KBM-7 (cell line): ENCODE measurements around the gene GALNT14.

ENCODE experiments used
- DNase-seq: peaks from one replicate; pipeline ENCODE4 v3.0.0-alpha.2; 2015
- in situ Hi-C: fragments of 300-500 bp; cut with MboI; formaldehyde crosslinking; loops from 2 replicates; pipeline ENCODE4 v1.14.3; 2020; ENCODE audit warnings: low sequenced_read_pairs, low pct_unique_long_range_greater_than_20kb, mixed read lengths

The GALNT14 gene

DNA sequence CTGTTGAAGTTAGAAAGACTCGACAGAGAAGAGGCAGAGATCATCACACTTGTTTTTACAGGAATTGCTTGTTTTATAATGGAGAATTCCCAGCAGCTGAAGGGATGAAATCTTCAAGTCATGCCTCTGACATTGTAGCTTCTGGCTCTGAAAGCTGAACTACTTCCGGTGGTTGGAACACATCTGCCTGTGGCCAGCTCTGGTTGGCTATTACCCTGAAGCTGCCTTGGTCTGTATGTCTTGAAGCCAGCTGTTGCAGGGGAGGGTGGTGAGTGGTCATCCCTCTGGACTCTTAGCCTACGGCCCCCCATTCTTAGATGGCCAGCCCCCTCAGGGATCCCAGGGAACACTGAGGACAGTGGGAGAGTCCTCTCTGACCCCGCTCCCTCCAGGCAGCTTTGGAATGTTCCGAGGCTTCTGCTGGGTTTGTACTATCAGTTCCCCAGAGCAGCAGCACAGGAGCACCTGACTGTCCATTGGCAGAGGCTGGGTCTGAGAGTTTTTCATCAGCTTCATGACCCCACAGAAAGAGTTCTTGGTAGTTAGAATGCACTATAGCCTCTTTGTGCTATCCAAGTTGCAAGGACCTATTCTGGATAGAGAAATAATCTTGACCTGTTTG is 243.6 kb downstream of the GALNT14 start:
- DNase-seq, result no peak
- in situ Hi-C loops, result no loop called here

DNA sequence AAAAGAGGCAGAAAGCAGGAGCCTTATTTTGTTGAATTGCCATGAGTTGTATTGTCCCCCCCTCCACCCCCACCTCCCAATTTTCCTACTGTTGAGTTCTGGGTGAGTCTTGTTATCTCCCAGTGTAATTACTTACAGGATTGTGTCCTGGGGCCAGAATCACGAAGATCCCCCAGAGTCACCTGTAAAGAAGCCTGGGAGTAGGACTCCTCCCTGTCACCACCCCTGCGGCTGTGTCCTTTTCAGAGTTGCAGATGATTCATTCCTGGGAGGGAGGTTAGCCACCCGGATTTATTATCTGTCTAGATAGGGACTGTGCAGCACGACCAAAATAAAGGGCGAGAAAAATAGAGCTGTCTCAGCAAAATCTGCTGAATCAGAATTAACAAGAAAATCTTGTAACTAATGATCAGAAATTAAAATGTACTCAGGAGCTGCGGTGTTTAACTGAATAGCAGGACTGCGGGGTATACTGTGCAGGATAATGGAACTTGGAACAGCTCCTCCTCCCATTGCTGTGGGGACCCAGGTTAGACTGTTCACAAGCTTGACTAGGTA is 249.3 kb downstream of the GALNT14 start:
- in situ Hi-C loops, result no loop called here
- no peak for DNase-seq

DNA sequence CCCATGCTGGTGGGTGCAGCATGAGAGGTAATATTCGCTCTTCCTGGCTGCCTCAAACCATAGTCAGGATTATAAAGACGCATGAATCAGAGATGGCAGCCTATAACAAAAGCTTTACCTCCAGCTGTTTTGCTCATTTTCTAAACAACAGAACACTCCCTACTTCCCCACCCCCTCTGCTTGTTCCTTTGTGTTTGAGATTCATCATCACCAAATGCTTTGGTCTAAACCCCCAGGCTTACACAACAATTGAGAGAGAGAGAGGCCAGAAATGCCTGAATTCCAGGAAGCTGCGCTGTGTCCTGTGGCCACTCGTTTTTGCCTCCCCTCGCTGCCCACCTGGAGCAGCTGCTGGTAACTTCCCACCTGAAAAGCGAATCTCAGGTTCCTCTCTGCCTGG is 252.2 kb downstream of the GALNT14 start:
- no peak for DNase-seq
- in situ Hi-C loops, result no loop called here

DNA sequence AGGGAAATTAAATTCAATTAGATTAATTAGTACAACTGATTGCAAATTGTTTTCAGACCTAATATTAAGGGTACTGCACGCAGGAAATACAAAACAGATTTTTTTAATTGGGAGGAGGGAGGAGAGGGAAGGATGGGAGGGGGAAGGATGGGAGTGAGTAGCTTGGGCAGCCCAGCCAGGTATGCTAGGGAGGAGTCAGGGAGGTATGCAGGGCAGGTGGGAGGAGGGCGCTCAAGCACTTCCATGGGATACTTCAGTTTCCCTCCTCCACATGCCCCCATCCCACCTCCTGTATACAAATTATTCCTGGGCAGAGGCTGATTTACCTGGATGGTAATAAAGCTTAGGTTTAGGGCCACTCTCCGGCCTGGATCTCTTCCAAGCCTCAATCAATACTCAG is 254.4 kb downstream of the GALNT14 start:
- in situ Hi-C loops, result no loop called here
- DNase-seq, result no peak

DNA sequence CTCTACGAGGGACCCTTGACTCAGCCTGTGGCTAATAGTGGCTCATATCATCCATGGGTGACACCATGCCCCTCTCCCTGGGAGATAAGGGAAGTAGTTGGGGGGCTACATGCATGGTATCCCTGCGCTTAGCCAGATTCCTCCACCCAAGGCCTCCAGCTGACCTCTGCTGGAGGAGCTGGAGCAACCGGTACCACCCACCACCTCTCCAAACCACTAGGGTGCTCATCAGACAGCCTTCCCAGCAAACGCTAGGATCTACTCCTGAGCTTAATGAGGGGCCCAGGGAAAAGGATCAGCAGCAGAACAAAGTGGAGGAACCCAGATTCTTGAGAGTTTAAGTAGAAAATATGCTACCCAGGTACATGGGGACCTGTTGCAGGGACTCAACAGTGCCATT is 255.1 kb downstream of the GALNT14 start:
- in situ Hi-C loops, result no loop called here
- no peak for DNase-seq

DNA sequence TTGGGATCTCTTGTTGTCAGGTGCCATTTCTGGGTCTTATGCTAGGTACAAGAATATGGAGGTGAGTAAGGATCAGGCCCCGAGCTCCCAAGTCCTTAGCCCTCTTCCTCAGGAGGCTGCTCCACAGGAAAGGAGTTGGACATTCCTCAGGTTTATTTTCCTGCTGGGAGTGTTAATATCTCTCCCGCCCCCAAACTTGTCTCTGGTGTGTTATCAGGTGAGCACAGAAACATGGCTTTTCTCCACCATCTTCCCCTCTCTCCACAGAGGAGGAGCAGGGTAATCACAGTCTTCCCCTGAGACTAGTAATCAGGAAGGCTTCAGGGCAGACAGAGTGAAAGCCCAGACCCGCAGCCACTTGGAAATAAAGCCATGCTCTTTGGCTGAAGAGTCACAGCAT is 257.7 kb downstream of the GALNT14 start:
- in situ Hi-C loops, result no loop called here
- DNase-seq, result no peak

DNA sequence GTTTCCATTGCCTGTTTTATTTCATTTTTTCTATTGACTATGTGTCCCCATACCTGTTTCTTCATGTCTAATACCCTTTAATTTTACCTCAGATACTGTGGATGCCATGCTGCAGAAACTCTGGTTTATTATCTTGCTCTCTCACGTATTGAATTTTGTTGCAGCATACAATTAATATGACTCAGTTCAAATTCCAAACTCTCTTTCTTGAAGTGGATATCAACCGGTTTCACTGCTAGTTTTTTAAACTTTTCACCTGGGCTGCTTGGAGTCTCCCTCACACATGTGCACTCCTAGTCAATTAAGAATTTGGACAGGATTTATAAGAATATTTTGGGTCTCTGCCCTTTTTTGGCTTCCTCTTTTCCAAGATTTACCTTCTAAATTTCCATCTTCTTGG is 260.4 kb downstream of the GALNT14 start:
- no peak for DNase-seq
- in situ Hi-C loops, result no loop called here

DNA sequence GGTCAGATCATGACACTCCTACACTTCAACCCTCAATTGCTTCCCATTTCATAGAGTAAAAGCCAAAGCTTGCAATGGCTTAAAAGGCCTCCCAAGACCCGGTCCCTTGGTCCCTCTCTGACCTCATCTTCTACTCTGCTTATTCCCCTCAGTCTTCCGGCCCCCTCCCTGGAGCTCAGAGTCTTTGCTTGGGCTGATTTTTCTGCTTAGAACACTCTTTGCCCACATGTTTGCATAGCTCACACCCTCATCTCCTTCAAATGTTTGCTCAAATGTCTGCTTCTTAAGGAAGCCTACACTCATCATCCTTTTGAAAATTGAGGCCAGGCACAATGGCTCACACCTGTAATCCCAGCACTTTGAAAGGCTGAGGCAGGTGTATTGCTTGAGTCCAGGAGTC is 265.4 kb downstream of the GALNT14 start:
- in situ Hi-C loops, result no loop called here
- no peak for DNase-seq

DNA sequence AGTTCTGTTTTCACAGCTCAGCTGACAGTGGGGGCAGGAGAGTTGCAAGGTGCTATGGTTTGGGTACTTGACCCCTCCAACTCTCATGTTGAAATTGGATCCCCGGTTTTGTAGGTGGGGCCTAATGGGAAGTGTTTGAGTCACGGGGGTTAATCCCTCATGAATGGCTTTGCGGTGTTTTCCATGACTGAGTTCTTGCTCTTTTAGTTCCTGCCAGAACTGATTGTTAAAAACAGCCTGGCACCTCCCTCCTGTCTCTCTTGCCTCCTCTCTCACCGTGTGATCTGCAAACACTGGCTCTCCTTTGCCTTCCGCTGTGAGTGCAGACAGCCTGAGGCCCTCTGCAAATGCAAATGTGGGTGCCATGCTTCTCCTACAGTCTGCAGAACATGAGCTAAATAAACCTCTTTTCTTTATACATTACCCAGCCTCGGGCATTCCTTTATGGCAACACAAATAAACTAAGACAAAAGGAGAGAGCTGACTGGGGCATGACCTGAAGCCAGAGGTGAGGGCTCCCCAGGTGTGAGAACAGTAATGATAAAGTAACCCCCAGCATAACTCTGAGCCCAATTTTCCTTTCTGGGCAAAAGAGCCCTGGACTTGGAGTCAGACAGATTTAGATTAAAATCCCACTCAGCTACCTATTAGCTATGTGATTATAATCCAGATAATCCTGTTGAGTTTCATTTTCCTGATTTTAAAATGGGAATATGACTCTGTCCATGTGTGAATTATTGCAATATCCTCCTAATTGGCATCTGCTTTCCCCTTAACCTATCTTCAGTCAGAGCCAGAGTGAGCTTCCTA is 266.1 kb downstream of the GALNT14 start:
- DNase-seq, result no peak
- in situ Hi-C loops, result no loop called here

DNA sequence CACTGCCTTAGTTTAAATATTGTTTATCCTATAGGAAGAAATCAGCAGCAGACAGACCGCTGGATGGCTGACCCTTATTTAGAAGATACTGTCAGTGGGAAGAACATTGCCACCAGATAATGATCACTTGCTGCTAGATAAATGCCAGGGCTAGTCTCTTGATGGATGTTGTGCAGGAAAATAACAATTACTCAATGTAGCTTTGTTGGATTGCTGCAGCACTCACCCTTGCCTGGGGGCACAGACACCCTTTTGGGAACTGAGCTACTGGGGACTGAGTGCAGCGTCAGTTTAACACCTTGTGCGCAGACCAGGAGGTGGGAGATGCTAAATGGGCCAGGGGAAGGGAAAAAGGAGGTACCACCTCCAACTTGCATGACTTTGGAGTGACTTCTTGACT is 266.8 kb downstream of the GALNT14 start:
- in situ Hi-C loops, result no loop called here
- no peak for DNase-seq

DNA sequence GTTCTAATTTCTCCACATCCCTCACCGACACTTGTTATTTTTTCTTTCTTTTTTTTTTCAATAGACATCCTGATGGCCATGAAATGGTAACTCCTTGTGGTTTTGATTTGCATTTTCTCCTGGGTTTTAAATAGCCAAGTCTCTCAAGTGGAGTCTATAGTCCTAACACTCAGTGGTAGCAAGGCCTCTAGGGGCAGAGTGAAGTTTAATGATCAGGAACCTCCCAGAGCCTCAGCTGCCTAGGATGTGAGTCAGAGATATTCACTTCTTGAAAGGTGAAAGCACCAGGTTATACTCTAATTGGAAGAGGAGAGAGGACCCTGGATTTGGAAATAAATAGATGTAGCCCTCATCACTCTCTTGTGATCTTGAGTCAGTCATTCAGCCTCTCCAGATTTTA is 268.3 kb downstream of the GALNT14 start:
- no peak for DNase-seq
- in situ Hi-C loops, result no loop called here

DNA sequence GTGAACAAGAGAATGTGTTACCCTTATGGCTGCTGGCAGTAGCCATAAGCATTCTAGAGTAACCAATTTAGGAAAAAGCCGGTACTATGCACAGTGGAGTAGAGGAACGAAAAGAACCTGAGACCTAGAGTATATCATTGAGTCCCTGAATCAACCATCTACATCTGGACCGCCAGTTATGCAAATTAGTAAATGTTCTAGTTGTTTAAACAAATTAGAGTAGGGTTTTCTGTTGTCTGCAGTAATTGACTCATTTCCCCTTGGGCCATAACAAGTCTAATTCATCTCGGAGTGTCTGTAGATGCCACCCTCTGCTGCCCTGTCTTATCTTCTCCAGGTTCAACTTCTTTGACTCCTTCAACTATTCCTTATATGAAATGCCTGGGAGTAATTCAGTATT is 270.9 kb downstream of the GALNT14 start:
- in situ Hi-C loops, result no loop called here
- no peak for DNase-seq

DNA sequence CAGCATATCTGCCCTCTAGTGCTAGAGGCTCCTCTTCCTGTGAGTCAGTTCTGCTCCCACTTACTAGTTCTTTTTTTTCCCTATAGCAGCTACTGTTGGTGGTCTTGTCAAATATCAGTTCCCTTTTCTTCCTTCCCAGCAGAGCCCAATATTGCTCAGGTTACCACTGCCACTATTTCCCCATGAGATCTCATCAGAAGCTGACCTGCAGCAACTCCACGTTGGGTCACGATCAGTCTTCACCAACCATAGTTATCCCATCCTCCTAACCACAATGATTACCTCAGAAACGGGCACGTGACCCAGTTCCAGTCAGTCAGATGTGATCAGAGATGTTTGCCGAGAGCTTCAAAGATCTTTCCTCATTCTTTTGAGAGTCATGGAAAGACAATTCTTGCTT is 271.3 kb downstream of the GALNT14 start:
- DNase-seq, result peak; percentile 59
- in situ Hi-C loops, result no loop called here

DNA sequence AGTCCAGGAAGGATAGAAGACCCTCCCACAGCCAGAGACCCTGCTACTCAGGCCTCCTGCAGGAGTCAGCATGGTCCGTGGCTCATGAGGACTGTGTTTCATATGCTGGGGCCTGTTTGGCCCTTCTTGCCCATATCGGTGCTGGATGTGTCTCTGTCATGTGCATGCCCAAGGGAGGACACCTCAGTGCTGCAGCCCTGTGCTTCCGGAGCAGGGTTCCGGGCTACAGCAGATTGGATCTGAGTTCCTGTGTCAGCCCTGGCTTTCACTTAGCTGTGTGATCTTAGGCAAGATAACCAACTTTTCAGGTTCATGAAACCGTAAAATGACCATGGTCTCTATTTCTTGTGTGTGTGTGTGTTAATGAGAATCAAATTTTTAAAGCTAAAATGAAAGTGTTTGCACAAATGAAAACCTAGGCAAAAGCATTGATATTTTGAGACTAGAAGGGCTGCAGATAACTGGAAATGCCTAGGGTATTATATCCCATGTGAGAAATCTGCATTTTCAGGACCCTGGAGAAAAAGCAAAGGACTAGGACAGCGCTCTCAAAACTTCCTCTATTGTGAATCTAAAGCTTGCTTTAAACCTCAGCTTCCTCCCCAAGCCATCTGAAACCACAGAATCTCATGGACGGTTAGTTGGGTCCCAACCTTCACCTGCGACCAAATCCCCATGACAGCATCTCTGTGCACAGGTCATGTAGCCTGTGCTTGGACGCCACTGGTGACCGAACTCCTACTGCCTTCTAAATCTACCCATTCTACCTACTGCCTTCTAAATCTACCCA is 272.2 kb downstream of the GALNT14 start:
- in situ Hi-C loops, result no loop called here
- DNase-seq, result peak; percentile 65

DNA sequence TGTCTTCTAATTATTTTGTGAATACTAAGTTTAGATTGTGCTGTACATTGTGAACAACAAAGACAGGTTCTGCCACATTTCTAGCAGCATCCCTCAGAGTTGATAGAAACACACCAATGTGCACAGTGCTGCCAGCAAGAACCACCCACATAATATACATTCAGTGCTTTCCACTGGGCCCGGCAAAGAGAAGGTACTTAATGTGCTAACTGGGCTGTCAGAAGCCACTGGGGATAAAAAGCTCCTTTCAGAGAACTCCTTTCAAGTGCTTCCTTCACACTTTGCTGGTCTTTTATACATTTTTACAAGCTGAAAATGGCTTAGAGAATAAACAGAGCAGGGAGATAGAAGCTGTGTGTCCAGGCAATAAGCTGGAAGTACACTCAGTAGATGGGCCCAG is 273.0 kb downstream of the GALNT14 start:
- no peak for DNase-seq
- in situ Hi-C loops, result no loop called here

DNA sequence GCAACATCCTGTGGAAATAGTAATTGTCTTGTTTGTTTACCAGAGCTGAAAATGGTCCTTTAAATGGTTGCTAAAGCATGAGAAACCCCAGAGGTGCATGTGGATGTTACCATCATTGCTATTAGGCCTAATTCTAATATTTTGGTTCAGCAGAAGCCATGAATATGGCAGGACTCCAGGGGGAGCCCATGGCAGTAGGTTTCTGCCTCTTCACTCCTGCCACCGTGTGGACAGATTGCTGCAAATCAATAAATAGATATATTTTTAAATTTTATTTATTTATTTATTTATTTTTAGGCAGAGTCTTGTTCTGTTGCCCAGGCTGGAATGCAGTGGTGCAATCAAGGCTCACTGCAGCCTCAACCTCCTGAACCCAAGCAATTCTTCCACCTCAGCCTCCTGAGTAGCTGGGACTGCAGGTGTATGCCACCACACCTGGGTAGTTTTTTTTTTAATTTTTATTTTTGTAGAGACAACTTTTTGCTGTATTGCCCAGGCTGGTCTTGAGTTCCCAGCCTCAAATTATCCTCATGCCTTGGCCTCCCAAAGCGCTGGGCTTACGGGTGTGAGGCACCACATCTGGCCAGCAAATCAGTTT is 276.1 kb downstream of the GALNT14 start:
- in situ Hi-C loops, result no loop called here
- DNase-seq, result no peak

DNA sequence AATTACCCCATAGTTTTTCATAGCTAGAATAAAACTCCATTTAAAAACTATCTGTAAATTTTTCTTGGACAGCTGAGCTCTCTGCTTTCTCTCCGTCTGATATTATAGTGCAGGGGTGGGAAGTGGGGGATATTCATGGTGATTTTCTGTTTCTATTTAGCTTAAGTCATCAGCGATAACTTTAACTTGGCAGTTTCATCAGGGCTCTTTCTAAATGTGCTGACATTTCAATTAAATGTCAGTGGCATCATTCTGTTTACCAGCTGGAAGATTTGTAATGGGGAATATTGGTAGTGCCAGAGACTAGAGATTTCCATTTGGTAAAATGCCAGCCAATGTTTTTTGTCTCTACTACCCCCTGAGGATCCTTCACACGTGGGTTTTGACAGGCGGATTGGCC is 277.5 kb downstream of the GALNT14 start:
- DNase-seq, result no peak

More for the DNA sequence above, 277.5 kb downstream of the GALNT14 start:
- in situ Hi-C loops, result no loop called here
